ENCODE data around the gene TP53TG3D.
"Not testable (repeated sequence)": the region's sequence is repeated elsewhere in the genome, so short reads cannot be mapped to it uniquely, and the experiment has no call there.

GRCh38 chr16:32302776-32303175 is 49.7 kb downstream of the TP53TG3D start:
- TF ChIP-seq, protein P1, sequence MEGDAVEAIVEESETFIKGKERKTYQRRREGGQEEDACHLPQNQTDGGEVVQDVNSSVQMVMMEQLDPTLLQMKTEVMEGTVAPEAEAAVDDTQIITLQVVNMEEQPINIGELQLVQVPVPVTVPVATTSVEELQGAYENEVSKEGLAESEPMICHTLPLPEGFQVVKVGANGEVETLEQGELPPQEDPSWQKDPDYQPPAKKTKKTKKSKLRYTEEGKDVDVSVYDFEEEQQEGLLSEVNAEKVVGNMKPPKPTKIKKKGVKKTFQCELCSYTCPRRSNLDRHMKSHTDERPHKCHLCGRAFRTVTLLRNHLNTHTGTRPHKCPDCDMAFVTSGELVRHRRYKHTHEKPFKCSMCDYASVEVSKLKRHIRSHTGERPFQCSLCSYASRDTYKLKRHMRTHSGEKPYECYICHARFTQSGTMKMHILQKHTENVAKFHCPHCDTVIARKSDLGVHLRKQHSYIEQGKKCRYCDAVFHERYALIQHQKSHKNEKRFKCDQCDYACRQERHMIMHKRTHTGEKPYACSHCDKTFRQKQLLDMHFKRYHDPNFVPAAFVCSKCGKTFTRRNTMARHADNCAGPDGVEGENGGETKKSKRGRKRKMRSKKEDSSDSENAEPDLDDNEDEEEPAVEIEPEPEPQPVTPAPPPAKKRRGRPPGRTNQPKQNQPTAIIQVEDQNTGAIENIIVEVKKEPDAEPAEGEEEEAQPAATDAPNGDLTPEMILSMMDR (IDR thresholded peaks at IDR 0.05) = not testable (repeated sequence)
- TF ChIP-seq POLR2A (IDR thresholded peaks at IDR 0.05) = not testable (repeated sequence)

Data from breast epithelium (tissue), 3 donors.